H1 (cell line): ENCODE results near the gene KIAA0040. TPM values are rescaled to one million over a fixed set of nuclear protein-coding genes. Genes with fewer than 3 reads are reported as not detected.

Experiments used
- CTCF ChIA-PET: fragments of 300-600 bp; sonication (Branson Sonifier 250); formaldehyde crosslinking; loops from one replicate; lab custom pipeline; 2021; ENCODE audit not compliant: partially characterized antibody; lab: Charles Lee
- POLR2A ChIA-PET: fragments of 300-600 bp; sonication (Branson Sonifier 250); formaldehyde crosslinking; loops from one replicate; lab custom pipeline; 2021; ENCODE audit warnings: inconsistent platforms; ENCODE audit not compliant: partially characterized antibody; lab: Charles Lee
- DNase-seq, 2 experiments: peaks; one replicate each; pipeline versions ENCODE4 v3.0.0 to v3.0.0-alpha.2; 2010 to 2022; ENCODE audit warnings: low spot score in 2 of 2, low read depth in 1 of 2, mixed read lengths in 1 of 2
- FAIRE-seq: peaks from 2 replicates; lab custom pipeline; 2011; peaks lifted over from hg19 to GRCh38; lab: Jason Lieb, UNC
- H2AFZ ChIP-seq: 2 replicates; pipeline ENCODE4 v1.8.1; 2012; ENCODE audit warnings: low read length, inconsistent platforms
- H2AK5ac ChIP-seq: 2 replicates; pipeline ENCODE4 v1.6.1; 2013; ENCODE audit warnings: low read depth, low read length
- H2BK120ac ChIP-seq: replicated peaks from 2 replicates; pipeline ENCODE3; 2013; ENCODE audit warnings: low read depth, low read length, inconsistent platforms
- H2BK12ac ChIP-seq: 2 replicates; pipeline ENCODE4 v1.6.1; 2013; ENCODE audit warnings: low read depth, low read length
- H2BK15ac ChIP-seq: 2 replicates; pipeline ENCODE4 v1.6.1; 2013; ENCODE audit warnings: low read length
- H2BK20ac ChIP-seq: 2 replicates; pipeline ENCODE4 v1.6.1; 2013; ENCODE audit warnings: low read length
- H2BK5ac ChIP-seq: 2 replicates; pipeline ENCODE4 v1.6.1; 2013; ENCODE audit warnings: low read depth, low read length
- H3K14ac ChIP-seq: 2 replicates; pipeline ENCODE4 v1.6.1; 2013; ENCODE audit warnings: inconsistent platforms; ENCODE audit not compliant: insufficient read length
- H3K18ac ChIP-seq: 2 replicates; pipeline ENCODE4 v1.6.1; 2013; ENCODE audit warnings: low read length; ENCODE audit errors: extremely low read depth
- H3K23ac ChIP-seq: 2 replicates; pipeline ENCODE4 v1.6.1; 2013; ENCODE audit warnings: inconsistent platforms; ENCODE audit not compliant: insufficient read length
- H3K23me2 ChIP-seq: 2 replicates; pipeline ENCODE4 v1.6.1; 2013; ENCODE audit warnings: low read depth, low read length
- H3K27ac ChIP-seq: 2 replicates; pipeline ENCODE4 v1.6.1; 2011; ENCODE audit warnings: low read depth, low read length, inconsistent platforms
- H3K27me3 ChIP-seq, 4 experiments: replicated peaks in 1 of 4; 1 replicate in 1 of 4; 2 replicates in 3 of 4; pipeline versions ENCODE4 v1.6.1 to v1.8.1; 2011 to 2013; ENCODE audit warnings: low read length in 3 of 4, mild to moderate bottlenecking in 3 of 4, inconsistent platforms in 2 of 4, mixed read lengths in 2 of 4, moderate library complexity in 1 of 4; ENCODE audit not compliant: control insufficient read depth in 3 of 4, insufficient read depth in 3 of 4; ENCODE audit errors: extremely low read depth in 1 of 4
- H3K36me3 ChIP-seq, 4 experiments: 2 replicates each; pipeline versions ENCODE4 v1.6.1 to v1.8.1; 2011 to 2013; ENCODE audit warnings: mild to moderate bottlenecking in 4 of 4, low read length in 3 of 4, moderate library complexity in 2 of 4, control low read depth in 1 of 4, inconsistent platforms in 1 of 4; ENCODE audit not compliant: insufficient read depth in 4 of 4, control insufficient read depth in 2 of 4
- H3K4ac ChIP-seq: replicated peaks from 2 replicates; pipeline ENCODE3; 2013; ENCODE audit warnings: low read length, low read depth, mixed read lengths, inconsistent platforms; ENCODE audit not compliant: insufficient read length
- H3K4me1 ChIP-seq, 4 experiments: replicated peaks in 1 of 4; 1 replicate in 1 of 4; 2 replicates in 3 of 4; pipeline versions ENCODE4 v1.6.1 to v1.8.1; 2011 to 2013; ENCODE audit warnings: low read length in 3 of 4, inconsistent platforms in 2 of 4, mixed read lengths in 1 of 4; ENCODE audit not compliant: insufficient read depth in 4 of 4, control insufficient read depth in 3 of 4
- H3K4me2 ChIP-seq, 2 experiments: 2 replicates each; pipeline versions ENCODE4 v1.6.1 to v1.8.1; 2011 to 2013; ENCODE audit warnings: low read depth in 2 of 2, low read length in 2 of 2, control low read depth in 1 of 2, inconsistent platforms in 1 of 2, mild to moderate bottlenecking in 1 of 2; ENCODE audit not compliant: insufficient read depth in 1 of 2
- H3K4me3 ChIP-seq, 4 experiments: fragments of 200-600, 300-600 bp in 1 of 4; sonication (generic), shearing (Covaris generic), sonication (Bioruptor Twin) in 1 of 4; 2 replicates each; pipeline versions ENCODE4 v1.5.1 to v1.8.1; 2011 to 2016; ENCODE audit warnings: low read length in 4 of 4, low read depth in 3 of 4, control low read depth in 2 of 4, inconsistent platforms in 2 of 4, mild to moderate bottlenecking in 2 of 4, mixed read lengths in 1 of 4, moderate library complexity in 1 of 4; ENCODE audit not compliant: insufficient read depth in 2 of 4; ENCODE audit errors: extremely low read depth in 1 of 4
- H3K56ac ChIP-seq: replicated peaks from 2 replicates; pipeline ENCODE3; 2013; ENCODE audit warnings: low read depth, mild to moderate bottlenecking, mixed read lengths, low read length, inconsistent platforms; ENCODE audit not compliant: insufficient read length
- H3K79me1 ChIP-seq: 2 replicates; pipeline ENCODE4 v1.6.1; 2013; ENCODE audit warnings: low read depth, low read length, control low read depth
- H3K79me2 ChIP-seq, 2 experiments: 2 replicates each; pipeline versions ENCODE4 v1.6.1 to v1.8.1; 2012 to 2013; ENCODE audit warnings: low read length in 2 of 2, mild to moderate bottlenecking in 2 of 2, inconsistent platforms in 1 of 2; ENCODE audit not compliant: insufficient read depth in 2 of 2, control insufficient read depth in 1 of 2
- H3K9ac ChIP-seq, 4 experiments: replicated peaks in 1 of 4; 1 replicate in 1 of 4; 2 replicates in 3 of 4; pipeline versions ENCODE4 v1.6.1 to v1.8.1; 2011 to 2013; ENCODE audit warnings: low read depth in 3 of 4, low read length in 3 of 4, control low read depth in 2 of 4, mild to moderate bottlenecking in 2 of 4, moderate library complexity in 2 of 4, inconsistent platforms in 1 of 4; ENCODE audit errors: extremely low read depth in 1 of 4
- H3K9me3 ChIP-seq, 2 experiments: 2 replicates each; pipeline versions ENCODE4 v1.6.1 to v1.8.1; 2012 to 2013; ENCODE audit warnings: mild to moderate bottlenecking in 2 of 2, moderate library complexity in 2 of 2, control low read depth in 1 of 2, inconsistent platforms in 1 of 2, low read depth in 1 of 2, low read length in 1 of 2, mixed read lengths in 1 of 2; ENCODE audit not compliant: insufficient read depth in 2 of 2
- H4K20me1 ChIP-seq, 2 experiments: replicated peaks in 1 of 2; 2 replicates each; pipeline versions ENCODE3 to v1.8.1; 2011 to 2013; ENCODE audit warnings: inconsistent platforms in 2 of 2, low read length in 2 of 2, mild to moderate bottlenecking in 1 of 2; ENCODE audit not compliant: insufficient read depth in 2 of 2, control insufficient read depth in 1 of 2
- H4K5ac ChIP-seq: 2 replicates; pipeline ENCODE4 v1.6.1; 2013; ENCODE audit warnings: low read length, low read depth, mixed read lengths, inconsistent platforms; ENCODE audit not compliant: insufficient read length
- H4K8ac ChIP-seq: 2 replicates; pipeline ENCODE4 v1.8.0; 2013; ENCODE audit warnings: mild to moderate bottlenecking, moderate library complexity, low read length, inconsistent platforms; ENCODE audit not compliant: insufficient read depth; ENCODE audit errors: extremely low read depth
- H4K91ac ChIP-seq: replicated peaks from 2 replicates; pipeline ENCODE3; 2013; ENCODE audit warnings: low read length, mixed read lengths, inconsistent platforms; ENCODE audit not compliant: insufficient read length
- ASH2L ChIP-seq: fragments of 200-600, 300-600 bp; sonication (generic); IDR thresholded peaks from one replicate; pipeline ENCODE4 v1.7.1; 2017; ENCODE audit warnings: low read length
- BRCA1 ChIP-seq: IDR thresholded peaks from 2 replicates; pipeline ENCODE4 v1.6.1; 2012; ENCODE audit warnings: low read depth, low read length, improper control_type of control experiment
- CBX8 ChIP-seq: fragments of 300-800, 300-1000 bp; sonication (generic); IDR thresholded peaks from 2 replicates; pipeline ENCODE4 v1.7.1; 2016; ENCODE audit warnings: low read depth, low read length, borderline replicate concordance
- CREB1 ChIP-seq: IDR thresholded peaks from 2 replicates; pipeline ENCODE4 v1.6.1; 2012; ENCODE audit warnings: inconsistent platforms
- EGR1 ChIP-seq: IDR thresholded peaks from 2 replicates; pipeline ENCODE4 v1.6.1; 2011; ENCODE audit warnings: low read depth, low read length, borderline replicate concordance
- FOSL1 ChIP-seq: IDR thresholded peaks from 2 replicates; pipeline ENCODE4 v1.6.1; 2011; ENCODE audit warnings: mild to moderate bottlenecking, low read depth, low read length, moderate library complexity; ENCODE audit not compliant: insufficient read depth
- HDAC2 ChIP-seq, 2 experiments: fragments of 300-600 bp in 1 of 2; sonication (generic) in 1 of 2; IDR thresholded peaks; 2 replicates each; pipeline ENCODE4 v1.6.1; 2011 to 2012; ENCODE audit warnings: low read depth in 2 of 2, low read length in 2 of 2, mild to moderate bottlenecking in 2 of 2, moderate library complexity in 2 of 2, borderline replicate concordance in 1 of 2, inconsistent platforms in 1 of 2
- JUN ChIP-seq: IDR thresholded peaks from 2 replicates; pipeline ENCODE4 v1.6.1; 2011; ENCODE audit warnings: low read depth, mild to moderate bottlenecking, improper control_type of control experiment, low read length
- MAFK ChIP-seq: IDR thresholded peaks from 2 replicates; pipeline ENCODE4 v1.6.1; 2012; ENCODE audit warnings: low read depth, mild to moderate bottlenecking, improper control_type of control experiment, low read length
- SAP30 ChIP-seq: fragments of 300-600 bp; sonication (generic); IDR thresholded peaks from 2 replicates; pipeline ENCODE4 v1.7.1; 2012; ENCODE audit warnings: low read length, moderate library complexity, mild to moderate bottlenecking, inconsistent platforms; ENCODE audit not compliant: insufficient read depth, insufficient replicate concordance
- SP2 ChIP-seq: IDR thresholded peaks from 2 replicates; pipeline ENCODE4 v1.6.1; 2012; ENCODE audit warnings: mild to moderate bottlenecking, low read length, inconsistent platforms
- TBP ChIP-seq: IDR thresholded peaks from 2 replicates; pipeline ENCODE4 v1.6.1; 2011; ENCODE audit warnings: low read depth, low read length, improper control_type of control experiment
- polyA plus RNA-seq, 7 experiments: library from polyadenylated mRNA; depleted of rRNA in 3 of 7; stranded (reverse) in 5 of 7; unstranded in 2 of 7; fragments of >200 nt in 5 of 7; fragments of 200-250 nt in 2 of 7; gene quantifications; 1 replicate in 5 of 7; 2 replicates in 1 of 7; 4 replicates in 1 of 7; pipeline versions ENCODE4 v1.2.1 to v1.2.3, GENCODE V29; 2011 to 2013; ENCODE audit warnings: missing spikeins in 2 of 7, mixed read lengths in 2 of 7
- total RNA-seq: library from RNA; stranded (reverse); fragmentation: NEBNext Ultra II Directional; extraction: Animal tissue kit (Norgen Biotek cat#: 25700); gene quantifications from 2 replicates; pipeline ENCODE4 v1.2.1, GENCODE V29; 2021
- TF ChIP-seq, protein P1 (sequence below), 3 experiments: IDR thresholded peaks; 1 replicate in 2 of 3; 2 replicates in 1 of 3; pipeline versions ENCODE4 v1.5.1 to v1.6.1; 2011; ENCODE audit warnings: low read length in 3 of 3, mild to moderate bottlenecking in 3 of 3, inconsistent platforms in 2 of 3, low read depth in 1 of 3, moderate library complexity in 1 of 3; ENCODE audit not compliant: insufficient read depth in 1 of 3; ENCODE audit errors: control extremely low read depth in 1 of 3

KIAA0040 gene
- total and polyA plus RNA-seq, 2 of the 8 experiments (the other 6 are each of a cell fraction or from before 2014, with no cell fraction given): 11.0 to 14.1 TPM

DNA sequence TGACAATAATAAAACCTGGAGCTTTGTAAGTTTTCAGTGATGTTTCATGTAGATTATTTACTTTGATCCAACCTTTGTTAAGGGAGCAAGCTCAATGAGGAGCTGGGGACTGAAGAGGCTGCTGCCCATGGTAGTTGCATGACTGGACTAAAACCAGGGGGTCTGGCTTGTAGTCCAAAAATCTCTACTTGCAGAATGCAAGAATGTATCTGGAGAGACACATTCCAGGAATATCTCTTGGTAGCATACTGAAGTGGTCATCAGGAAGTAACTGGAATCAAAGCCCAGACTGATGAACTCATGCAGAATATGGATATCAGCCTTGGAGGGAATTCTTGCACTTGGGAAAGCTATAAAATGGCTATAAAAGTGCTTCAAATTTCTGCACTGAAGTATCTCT lies 5.8 kb upstream of the KIAA0040 start:
- no peaks in the 10 kb centered on the region for H3K79me1 ChIP-seq
- H3K27ac ChIP-seq: no peak overlapping the region
- H4K8ac ChIP-seq: no peak overlapping the region
- ChIA-PET POLR2A (no interaction called here), CTCF (interaction anchor here (1.1 to 3.6 kb wide), 3 partner anchors 10 to 119 kb away, joined by 3 to 10 read pairs (median 4); no protein-coding TSS in a partner anchor)
- no peak overlapping the region for H3K56ac ChIP-seq
- no peaks in the 10 kb centered on the region for H4K20me1 ChIP-seq
- no peak overlapping the region for H4K91ac ChIP-seq
- no peaks in the 10 kb centered on the region for H3K36me3 ChIP-seq
- no peak overlapping the region for H3K4me3 ChIP-seq
- H3K4me1 ChIP-seq: peaks cover 0 to under 1% (median under 1%) of the 10 kb centered on the region in 4 experiments; a peak in 2 of 7 replicates
- H2BK5ac ChIP-seq: no peak overlapping the region
- peaks cover 1% of the 10 kb centered on the region; the same call in 1 of the 2 replicates for H3K23me2 ChIP-seq
- H3K4ac ChIP-seq: no peak overlapping the region
- no peak overlapping the region for H3K23ac ChIP-seq
- DNase-seq (no peak), FAIRE-seq (no peak)
- no peak overlapping the region for H3K9ac ChIP-seq
- no peak overlapping the region for H2BK15ac ChIP-seq
- H2BK20ac ChIP-seq: no peak overlapping the region
- no peak overlapping the region for H2AFZ ChIP-seq
- no peaks in the 10 kb centered on the region for H3K79me2 ChIP-seq
- no peak overlapping the region for H3K14ac ChIP-seq
- no peaks in the 10 kb centered on the region for H3K9me3 ChIP-seq
- no peak overlapping the region for H3K18ac ChIP-seq
- no peak overlapping the region for H3K4me2 ChIP-seq
- H2BK120ac ChIP-seq: no peak overlapping the region
- peaks cover 3 to 14% (median 8%) of the 10 kb centered on the region in 4 experiments for H3K27me3 ChIP-seq
- H2AK5ac ChIP-seq: no peak overlapping the region
- H4K5ac ChIP-seq: no peak overlapping the region
- no peak overlapping the region for H2BK12ac ChIP-seq
- no peak for TF ChIP-seq FOSL1
- TF ChIP-seq TBP: no peak
- TF ChIP-seq BRCA1: no peak
- TF ChIP-seq, protein P1, sequence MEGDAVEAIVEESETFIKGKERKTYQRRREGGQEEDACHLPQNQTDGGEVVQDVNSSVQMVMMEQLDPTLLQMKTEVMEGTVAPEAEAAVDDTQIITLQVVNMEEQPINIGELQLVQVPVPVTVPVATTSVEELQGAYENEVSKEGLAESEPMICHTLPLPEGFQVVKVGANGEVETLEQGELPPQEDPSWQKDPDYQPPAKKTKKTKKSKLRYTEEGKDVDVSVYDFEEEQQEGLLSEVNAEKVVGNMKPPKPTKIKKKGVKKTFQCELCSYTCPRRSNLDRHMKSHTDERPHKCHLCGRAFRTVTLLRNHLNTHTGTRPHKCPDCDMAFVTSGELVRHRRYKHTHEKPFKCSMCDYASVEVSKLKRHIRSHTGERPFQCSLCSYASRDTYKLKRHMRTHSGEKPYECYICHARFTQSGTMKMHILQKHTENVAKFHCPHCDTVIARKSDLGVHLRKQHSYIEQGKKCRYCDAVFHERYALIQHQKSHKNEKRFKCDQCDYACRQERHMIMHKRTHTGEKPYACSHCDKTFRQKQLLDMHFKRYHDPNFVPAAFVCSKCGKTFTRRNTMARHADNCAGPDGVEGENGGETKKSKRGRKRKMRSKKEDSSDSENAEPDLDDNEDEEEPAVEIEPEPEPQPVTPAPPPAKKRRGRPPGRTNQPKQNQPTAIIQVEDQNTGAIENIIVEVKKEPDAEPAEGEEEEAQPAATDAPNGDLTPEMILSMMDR (IDR thresholded peaks at IDR 0.05; ENCODE audit: control extremely low read depth in 1 of 3, insufficient read depth in 1 of 3, low read depth in 1 of 3, low read length in 3 of 3): no peak
- TF ChIP-seq MAFK: no peak
- TF ChIP-seq CREB1: no peak
- no peak for TF ChIP-seq JUN
- no peak for TF ChIP-seq ASH2L
- no peak for TF ChIP-seq CBX8
- no peak for TF ChIP-seq SAP30
- no peak for TF ChIP-seq EGR1
- TF ChIP-seq SP2: no peak
- no peak for TF ChIP-seq HDAC2 (IDR thresholded peaks at IDR 0.05; ENCODE audit: borderline replicate concordance in 1 of 2, low read depth in 2 of 2, low read length in 2 of 2)
